ENCODE results near the gene RAB4B. TPM values are rescaled to one million over a fixed set of nuclear protein-coding genes. Genes with fewer than 3 reads are reported as not detected.
"Not testable (repeated sequence)": the region's sequence is repeated elsewhere in the genome, so short reads cannot be mapped to it uniquely, and the experiment has no call there.

Gene RAB4B
- total RNA-seq, 1 donor from 2014 or later: 40.1 TPM

DNA sequence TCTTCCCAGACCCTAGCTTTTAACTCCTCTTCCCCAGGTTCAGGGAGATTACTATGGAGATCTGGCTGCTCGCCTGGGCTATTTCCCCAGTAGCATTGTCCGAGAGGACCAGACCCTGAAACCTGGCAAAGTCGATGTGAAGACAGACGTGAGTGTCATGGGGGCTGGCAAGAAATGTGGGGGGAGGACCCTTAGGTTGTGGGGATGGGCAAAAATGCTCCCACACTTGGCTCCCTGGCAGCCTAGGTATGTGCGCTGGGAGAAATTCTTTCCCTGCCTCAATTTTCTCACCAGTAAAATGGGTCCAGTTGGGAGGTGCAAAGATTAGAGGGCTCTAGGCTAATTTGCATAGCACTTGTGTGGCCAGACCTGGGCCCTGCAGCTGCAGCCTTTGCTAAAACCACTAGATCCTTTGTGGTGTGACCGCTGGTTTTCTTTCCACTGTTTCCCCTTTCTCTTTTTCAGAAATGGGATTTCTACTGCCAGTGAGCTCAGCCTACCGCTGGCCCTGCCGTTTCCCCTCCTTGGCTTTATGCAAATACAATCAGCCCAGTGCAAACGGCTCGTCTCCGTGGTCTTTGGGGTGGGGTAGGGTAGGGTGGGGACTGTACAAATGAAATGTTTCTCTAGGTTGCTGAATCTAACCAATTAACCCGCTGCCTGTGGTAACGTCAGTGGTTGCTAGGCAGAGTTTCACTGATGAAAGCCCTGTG, 959 bp upstream of the RAB4B start:
- peak; percentile 84 for DNase-seq (ENCODE audit: extremely low read depth, low read depth, low spot score)

DNA sequence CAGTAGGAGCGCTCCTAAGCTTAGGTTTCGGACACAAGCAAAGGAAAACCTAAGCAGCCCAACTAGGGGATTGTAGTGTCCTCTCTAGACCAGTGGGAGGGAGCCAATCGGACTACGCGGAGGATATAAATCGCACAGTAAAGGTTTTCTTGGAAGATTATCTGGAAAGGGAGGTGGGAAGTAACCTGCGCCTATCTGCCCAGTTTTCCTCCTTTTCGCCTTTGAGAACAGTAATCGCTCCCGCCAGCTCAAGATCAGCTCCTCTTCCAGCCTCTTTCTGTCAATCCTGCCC, 456 bp upstream of the RAB4B start:
- DNase-seq (ENCODE audit: extremely low read depth, low read depth, low spot score): no peak

DNA sequence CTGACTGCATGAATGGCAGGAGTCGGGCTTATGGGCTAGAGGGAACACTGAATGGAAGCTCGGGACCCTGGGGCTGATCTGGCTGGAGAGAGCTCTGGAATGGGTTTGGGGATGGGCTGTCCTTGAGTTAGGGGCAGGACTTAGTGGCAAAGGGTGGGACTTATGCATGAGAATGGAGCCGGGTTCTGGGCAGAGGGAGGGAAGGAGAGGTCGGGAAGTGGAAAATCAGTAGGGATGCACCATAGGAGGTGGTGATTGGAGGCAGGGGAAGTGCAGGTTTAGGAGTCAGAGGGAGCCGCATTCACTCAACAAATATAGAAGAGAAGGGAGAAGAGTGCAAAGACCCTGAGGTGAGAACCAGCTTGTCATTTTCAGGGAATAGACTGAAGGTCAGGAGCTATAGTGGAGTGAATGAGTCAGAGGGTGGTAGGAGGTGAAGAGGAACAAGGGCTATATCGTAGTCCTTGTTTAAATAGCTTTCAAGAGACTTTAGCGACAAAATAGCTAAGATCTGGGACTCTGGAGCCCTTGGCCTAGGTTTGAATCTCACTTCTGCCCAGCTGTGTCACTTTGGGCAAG, 748 bp downstream of the RAB4B start:
- DNase-seq (ENCODE audit: extremely low read depth, low read depth, low spot score): no peak

DNA sequence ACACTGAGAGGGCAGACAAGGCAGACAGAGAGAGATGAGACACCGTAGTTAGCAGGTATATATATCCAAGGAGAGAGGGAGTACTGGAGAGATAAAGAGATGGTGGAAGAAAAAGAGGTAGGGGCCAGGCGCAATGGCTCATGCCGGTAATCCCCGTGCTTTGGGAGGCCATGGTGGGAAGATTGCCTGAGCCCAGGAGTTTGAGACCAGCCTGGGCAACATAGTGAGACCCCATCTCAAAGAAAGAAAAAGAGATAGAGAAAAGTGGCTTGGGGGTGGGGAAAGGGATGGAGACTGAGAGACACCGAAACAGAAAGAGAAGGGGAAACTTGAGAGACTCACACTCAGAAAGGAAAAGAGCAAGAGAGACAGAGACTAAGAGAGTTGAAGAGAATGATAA, 2.5 kb downstream of the RAB4B start:
- DNase-seq (ENCODE audit: extremely low read depth, low read depth, low spot score): no peak

DNA sequence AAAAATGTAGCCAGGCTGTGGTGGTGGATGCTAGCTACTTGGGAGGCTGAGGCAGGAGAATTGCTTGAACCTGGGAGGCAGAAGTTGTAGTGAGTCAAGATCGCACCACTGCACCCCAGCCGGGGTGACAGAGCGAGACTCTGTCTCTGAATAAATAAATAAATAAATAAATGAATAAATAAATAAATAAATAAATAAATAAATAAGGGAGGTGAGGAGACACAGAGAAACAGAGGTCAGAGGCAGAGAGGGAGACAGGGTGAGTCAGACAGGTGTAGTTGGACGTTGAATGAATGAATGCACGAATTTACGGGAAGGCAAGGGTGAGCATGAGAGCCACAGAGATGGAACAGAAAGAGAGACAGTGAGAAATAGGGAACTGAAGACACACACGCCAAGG, 3.1 kb downstream of the RAB4B start:
- no peak for DNase-seq (ENCODE audit: extremely low read depth, low read depth, low spot score)

DNA sequence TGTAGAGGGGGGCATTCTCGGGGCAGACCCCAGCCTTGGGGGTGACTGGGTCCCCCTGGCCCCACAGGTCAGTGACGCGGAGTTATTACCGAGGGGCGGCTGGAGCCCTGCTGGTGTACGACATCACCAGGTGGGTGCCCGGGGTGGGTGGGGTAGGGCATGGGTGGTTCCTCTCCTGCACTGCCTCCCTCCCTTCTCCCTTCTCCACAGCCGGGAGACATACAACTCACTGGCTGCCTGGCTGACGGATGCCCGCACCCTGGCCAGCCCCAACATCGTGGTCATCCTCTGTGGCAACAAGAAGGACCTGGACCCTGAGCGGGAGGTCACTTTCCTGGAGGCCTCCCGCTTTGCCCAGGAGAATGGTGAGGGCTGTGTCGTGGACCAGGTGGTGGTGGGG, 5.7 kb downstream of the RAB4B start:
- DNase-seq (ENCODE audit: extremely low read depth, low read depth, low spot score): no peak

DNA sequence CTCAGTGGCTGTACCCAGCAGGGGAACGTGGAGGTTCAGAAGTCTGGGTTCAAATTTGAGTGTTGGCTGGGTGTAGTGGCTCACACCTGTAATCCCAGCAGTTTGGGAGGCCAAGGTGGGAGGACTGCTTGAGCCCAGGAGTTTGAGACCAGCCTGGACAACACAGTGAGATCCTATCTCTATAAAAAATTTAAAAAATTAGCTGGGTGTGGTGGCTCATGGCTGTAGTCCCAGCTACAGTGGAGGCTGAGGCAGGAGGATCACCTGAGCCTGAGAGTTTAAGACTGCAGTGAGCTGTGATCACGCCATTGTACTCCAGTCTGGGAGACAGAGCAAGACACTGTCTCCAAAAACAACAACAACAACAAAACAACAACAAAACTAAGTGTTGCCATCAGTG, 6.1 kb downstream of the RAB4B start:
- DNase-seq (ENCODE audit: extremely low read depth, low read depth, low spot score): not testable (repeated sequence)

DNA sequence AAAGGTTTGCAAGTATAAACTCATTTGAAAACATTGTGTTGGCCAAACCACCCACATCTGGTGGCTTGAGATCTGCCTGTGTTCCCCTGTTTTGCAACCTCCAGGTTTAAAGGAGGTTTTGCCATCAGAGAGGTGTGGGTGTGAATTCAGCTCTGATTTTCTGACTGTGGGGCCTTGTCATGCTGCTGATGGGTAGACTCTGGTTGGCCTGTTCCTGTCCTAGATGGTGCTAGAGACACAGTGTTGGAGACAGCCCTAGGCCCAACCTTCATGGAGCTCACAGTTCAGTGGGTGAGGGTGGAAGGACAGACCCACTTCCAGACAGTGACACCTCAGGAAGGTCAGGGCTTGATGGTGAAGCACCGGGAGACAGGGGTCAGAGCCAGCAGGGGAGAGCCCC, 7.5 kb downstream of the RAB4B start:
- no peak for DNase-seq (ENCODE audit: extremely low read depth, low read depth, low spot score)

DNA sequence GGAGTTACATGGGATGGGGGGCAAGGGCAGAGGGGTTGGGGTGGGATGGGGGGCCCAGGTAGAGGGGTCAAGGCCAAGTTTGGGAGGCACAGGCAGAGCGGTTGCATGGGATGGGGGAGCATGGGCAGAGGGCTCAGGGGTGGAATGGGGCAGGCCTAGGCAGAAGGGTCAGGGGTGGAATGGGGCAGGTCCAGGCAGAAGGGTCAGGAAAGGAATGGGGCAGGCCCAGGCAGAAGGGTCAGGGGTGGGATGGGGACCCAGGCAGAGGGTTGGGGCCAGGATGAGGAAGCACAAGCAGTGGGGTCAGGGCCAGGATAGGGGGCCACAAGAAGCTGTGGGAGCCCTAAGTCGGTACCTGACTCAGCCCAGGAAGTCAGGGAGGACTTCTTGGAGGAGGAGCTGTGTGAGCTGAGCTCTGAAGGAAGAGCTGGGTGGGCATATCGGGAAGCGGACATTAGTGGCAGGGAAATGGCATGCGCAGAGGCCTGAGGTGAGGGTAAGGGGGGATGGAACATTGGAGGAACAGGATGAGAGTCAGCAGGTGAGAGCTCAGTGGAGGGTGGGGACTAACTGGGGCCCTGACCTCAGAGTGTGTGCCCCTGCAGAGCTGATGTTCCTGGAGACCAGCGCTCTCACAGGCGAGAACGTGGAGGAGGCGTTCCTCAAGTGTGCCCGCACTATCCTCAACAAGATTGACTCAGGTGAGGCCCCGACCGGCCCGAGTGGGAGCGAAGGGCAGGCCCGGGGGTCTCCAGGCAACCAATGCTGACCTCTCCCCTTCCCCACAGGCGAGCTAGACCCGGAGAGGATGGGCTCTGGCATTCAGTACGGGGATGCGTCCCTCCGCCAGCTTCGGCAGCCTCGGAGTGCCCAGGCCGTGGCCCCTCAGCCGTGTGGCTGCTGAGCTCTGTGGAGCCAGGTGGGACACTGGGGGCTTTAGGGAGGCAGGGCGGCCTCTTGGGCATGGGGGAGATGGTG, 8.3 kb downstream of the RAB4B start:
- DNase-seq (ENCODE audit: extremely low read depth, low read depth, low spot score): no peak

DNA sequence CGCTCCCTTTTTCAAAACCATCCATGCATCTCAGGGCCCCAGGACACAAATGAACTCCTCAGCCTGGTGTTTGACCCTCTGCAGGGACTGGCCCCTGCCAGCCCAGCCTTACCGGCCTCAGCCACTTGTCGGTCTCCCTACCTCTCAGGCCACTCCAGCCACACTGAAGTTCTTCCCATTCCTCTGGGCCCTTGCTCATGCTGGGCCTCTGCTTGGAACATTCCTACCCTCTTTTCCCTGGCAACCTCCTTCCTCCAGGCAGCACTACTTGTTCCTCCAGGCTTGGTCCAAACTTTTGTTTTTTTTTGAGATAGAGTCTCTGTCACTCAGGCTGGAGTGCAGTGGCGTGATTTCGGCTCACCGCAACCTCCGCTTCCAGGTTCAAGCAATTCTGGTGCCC, 13.3 kb downstream of the RAB4B start:
- no peak for DNase-seq (ENCODE audit: extremely low read depth, low read depth, low spot score)

DNA sequence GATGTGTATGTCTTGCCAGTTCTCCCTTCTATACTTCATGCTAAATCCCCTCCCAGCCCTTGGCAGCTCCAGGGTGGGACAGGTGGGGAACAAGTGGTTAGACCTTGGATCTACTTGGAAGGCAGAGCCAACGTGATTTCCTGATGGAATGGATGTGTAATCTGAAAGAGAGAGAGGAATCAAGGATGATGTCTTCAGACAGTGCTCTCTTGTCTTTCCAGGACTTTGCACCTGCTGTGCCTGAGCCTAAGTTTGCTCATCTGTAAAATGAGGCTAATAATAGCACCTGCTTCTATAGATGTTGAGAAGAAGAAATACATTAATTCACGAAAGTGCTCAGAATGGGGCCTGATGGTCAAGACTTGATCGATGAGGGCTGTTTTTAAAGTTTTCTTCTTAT, 13.9 kb downstream of the RAB4B start:
- DNase-seq (ENCODE audit: extremely low read depth, low read depth, low spot score): no peak

DNA sequence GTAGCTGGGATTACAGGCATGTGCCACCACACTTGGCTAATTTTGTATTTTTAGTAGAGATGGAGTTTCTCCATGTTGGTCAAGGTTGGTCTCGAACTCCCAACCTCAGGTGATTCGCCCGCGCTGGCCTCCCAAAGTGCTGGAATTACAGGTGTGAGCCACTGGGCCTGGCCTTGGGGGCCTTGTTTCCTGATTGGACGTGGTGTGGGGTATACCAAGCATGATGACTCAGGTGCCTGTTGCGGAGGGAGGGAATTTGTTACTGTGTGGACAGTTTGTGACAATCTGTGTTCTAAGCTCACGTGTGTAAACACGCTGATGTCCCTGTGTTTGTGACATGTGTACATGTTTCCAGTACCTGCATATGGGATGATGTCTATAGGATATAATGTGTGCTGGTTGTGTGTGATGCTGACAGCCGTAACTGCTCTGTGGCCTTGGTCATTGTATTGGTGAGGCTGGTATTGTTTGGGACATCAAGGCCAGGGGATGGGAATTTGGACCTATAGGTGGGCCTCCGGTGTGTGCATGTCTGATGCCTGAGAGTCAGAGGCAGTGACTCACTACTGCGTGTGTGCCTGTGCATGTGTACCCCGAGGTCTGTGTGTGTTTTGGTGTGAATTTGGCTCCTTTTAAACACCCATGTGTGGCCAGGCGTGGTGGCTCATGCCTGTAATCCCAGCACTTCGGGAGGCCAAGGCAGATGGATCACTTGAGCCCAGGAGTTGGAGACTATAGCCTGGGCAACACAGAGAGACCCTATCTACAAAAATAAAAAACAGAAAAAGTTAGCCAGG, 19.3 kb downstream of the RAB4B start:
- no peak for DNase-seq (ENCODE audit: extremely low read depth, low read depth, low spot score)

DNA sequence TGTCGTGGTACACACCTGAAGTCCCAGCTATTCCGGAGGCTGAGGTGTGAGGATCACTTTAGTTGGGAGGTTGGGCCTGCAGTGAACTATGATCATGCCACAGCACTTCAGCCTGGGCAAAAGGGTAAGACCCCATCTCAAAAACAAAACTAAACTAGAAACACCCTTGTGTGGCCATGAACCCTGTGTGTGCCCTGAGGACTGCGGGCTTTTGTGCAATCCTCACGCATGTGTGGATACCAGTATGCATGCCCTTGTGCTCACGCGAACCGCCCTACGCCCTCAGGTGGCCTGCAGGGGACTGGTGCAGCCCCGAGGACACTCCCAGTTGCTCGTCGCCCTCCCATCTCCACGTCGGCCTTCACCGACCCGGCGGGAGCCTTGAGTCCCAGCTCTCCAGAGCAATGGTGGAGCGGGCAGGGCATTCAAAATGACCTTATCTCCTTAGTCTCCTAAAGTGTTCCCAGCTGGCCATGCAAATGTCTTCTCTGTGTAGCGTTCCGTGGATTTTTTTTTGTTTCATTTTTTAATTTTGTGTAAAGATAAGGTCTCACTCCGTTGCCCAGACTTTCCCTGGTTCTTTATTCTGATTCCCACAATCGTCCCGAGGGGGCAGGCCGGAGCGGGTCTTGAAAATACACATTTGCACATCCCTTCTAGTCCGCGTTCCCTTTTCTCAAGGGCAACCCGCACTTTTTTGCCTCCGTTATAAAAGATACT, 20.1 kb downstream of the RAB4B start:
- no peak for DNase-seq (ENCODE audit: extremely low read depth, low read depth, low spot score)

DNA sequence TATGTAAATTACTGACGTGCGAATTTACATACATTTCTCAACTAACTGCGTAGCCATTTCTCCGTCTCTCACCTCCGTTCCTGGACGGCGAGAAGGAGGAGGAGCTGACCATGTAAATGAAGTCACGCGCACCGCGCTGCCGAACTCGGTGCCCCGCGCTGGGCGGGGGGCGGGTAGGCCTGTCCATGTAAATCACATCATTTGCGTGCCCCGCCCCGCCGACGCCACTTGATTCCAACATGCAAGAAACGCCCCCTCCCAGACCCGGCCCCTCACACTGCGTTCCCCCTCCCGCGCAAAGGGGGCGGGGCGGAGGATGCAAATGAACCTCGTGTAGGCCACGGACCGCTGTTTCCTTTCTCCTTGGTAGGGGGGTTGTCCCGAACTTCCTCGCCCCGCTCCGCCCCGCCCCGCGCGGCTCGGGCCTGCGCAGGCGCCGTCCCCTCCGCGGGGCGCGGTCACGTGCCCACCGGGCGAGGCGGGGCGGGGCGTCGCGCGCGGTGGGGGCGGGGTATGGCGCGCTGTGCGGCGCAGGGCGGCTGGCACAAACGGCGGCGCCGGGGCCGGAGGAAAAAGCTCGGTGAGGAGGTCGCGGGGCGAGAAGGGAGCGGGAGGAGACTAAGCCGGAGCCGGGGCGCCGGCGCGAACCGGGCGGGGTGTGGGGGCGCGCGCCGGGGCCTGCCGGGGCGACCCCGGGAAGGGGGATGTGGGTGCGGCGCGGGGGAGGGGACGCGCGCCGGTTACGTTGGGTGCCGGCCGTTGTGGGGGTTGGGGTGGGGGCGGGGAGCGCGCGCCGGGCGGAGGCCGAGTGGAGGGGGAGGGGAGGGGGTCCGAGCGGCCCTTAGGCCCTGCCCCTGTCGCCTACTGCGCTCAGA, 20.9 kb downstream of the RAB4B start, which contains the start of gene EGLN2:
EGLN2 (plus strand) TSS at position 509 of the 875 bp plus-strand sequence. CDS start 1,382 bp downstream, outside the sequence.
- peak; percentile 77 for DNase-seq (ENCODE audit: extremely low read depth, low read depth, low spot score)

DNA sequence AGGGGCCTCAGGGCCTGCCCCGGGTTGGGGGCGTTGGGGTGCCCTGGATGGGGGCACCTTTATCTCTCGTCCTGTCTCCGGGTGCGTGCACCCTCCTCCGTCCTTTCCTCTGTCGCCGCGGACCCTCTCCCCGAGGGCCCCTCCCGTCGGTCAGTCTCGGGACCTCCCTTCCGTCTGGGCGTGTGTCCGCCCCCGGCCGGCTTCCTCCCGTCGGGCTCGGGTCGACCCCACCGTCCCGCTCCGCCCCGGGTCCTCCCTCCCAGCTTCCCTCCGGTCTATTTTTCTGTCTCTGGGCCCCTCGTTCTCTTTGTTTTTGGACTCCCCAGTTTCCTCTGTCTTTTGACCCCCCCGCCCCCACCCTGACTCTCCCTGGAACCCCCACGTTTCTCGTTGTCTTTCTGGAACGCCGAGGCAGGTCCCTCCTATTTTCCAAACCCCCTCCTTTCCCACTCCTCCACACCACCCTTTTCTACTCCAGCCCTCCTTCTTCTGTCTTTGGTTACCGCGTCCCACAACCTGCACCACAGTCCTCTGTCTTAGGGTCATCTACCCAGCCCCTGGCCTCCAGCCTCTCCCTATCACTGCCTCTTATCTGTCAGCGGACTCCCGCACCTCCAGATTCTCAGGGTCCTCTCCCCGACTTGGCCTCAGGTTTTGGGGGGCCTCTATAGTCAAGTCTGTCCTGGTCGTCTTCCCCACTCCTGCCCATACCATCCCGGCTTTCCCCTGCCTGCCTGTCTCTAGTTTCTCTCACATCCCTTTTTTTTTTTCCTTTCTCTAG, 21.7 kb downstream of the RAB4B start:
- no peak for DNase-seq (ENCODE audit: extremely low read depth, low read depth, low spot score)

DNA sequence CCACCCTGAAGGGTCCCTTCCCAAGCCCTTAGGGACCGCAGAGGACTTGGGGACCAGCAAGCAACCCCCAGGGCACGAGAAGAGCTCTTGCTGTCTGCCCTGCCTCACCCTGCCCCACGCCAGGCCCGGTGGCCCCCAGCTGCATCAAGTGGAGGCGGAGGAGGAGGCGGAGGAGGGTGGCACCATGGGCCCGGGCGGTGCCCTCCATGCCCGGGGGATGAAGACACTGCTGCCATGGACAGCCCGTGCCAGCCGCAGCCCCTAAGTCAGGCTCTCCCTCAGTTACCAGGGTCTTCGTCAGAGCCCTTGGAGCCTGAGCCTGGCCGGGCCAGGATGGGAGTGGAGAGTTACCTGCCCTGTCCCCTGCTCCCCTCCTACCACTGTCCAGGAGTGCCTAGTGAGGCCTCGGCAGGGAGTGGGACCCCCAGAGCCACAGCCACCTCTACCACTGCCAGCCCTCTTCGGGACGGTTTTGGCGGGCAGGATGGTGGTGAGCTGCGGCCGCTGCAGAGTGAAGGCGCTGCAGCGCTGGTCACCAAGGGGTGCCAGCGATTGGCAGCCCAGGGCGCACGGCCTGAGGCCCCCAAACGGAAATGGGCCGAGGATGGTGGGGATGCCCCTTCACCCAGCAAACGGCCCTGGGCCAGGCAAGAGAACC, 22.4 kb downstream of the RAB4B start:
- no peak for DNase-seq (ENCODE audit: extremely low read depth, low read depth, low spot score)

DNA sequence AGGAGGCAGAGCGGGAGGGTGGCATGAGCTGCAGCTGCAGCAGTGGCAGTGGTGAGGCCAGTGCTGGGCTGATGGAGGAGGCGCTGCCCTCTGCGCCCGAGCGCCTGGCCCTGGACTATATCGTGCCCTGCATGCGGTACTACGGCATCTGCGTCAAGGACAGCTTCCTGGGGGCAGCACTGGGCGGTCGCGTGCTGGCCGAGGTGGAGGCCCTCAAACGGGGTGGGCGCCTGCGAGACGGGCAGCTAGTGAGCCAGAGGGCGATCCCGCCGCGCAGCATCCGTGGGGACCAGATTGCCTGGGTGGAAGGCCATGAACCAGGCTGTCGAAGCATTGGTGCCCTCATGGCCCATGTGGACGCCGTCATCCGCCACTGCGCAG, 22.9 kb downstream of the RAB4B start:
- no peak for DNase-seq (ENCODE audit: extremely low read depth, low read depth, low spot score)
